Measurements from ENCODE around the gene BPIFB1. TPM values are rescaled to one million over a fixed set of nuclear protein-coding genes. Genes with fewer than 3 reads are reported as not detected.

BPIFB1 gene
- total and polyA plus RNA-seq, 2 of the 13 experiments (the other 11 are each of a cell fraction or from before 2014, with no cell fraction given) = 0.82 to 4.4 TPM

DNA sequence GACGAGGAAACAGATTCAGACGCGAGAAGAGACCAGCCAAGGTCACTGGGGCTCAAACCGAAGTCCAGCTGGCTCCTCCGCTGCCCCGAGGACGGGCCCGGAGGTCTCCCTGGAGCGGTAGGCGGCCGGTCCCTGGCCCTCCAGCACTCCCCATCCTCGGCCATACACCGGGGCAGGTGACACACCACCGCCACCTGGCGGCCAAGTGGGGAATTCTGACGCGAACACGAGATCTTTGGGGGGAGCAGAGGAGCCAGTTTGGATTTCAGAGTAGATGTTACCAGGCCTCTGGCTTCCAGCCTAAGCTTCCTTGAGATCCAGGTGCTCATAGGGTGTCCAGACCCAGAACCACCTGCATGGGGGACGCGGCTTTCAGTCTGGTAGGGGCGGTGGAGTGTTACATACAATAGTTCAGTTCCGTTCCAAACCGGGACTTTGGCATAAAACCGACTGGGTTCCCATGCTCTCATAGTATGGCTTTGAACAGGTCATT is 16.1 kb downstream of the BPIFB1 start (continued):
- no peak for TF ChIP-seq ZNF20 (CRISPR knock-in tag; IDR thresholded peaks at IDR 0.05)
- peak; percentile 73 for TF ChIP-seq YY1 (IDR thresholded peaks at IDR 0.05; ENCODE audit: insufficient read depth, insufficient replicate concordance, low read depth, low read length)
- TF ChIP-seq RAD21 (CRISPR knock-in tag; IDR thresholded peaks at IDR 0.05) = peak; percentile 94
- TF ChIP-seq HNRNPH1 (optimal IDR thresholded peaks at IDR 0.05; ENCODE audit: low read depth, low read length) = no peak
- TF ChIP-seq MTA3 (CRISPR knock-in tag; IDR thresholded peaks at IDR 0.05) = no peak
- no peak for TF ChIP-seq TGIF2 (CRISPR knock-in tag; IDR thresholded peaks at IDR 0.05)
- no peak for TF ChIP-seq HMG20A (CRISPR knock-in tag; IDR thresholded peaks at IDR 0.05; ENCODE audit: borderline replicate concordance)
- TF ChIP-seq UBTF (CRISPR knock-in tag; IDR thresholded peaks at IDR 0.05) = peak; percentile 71
- TF ChIP-seq, protein P1, sequence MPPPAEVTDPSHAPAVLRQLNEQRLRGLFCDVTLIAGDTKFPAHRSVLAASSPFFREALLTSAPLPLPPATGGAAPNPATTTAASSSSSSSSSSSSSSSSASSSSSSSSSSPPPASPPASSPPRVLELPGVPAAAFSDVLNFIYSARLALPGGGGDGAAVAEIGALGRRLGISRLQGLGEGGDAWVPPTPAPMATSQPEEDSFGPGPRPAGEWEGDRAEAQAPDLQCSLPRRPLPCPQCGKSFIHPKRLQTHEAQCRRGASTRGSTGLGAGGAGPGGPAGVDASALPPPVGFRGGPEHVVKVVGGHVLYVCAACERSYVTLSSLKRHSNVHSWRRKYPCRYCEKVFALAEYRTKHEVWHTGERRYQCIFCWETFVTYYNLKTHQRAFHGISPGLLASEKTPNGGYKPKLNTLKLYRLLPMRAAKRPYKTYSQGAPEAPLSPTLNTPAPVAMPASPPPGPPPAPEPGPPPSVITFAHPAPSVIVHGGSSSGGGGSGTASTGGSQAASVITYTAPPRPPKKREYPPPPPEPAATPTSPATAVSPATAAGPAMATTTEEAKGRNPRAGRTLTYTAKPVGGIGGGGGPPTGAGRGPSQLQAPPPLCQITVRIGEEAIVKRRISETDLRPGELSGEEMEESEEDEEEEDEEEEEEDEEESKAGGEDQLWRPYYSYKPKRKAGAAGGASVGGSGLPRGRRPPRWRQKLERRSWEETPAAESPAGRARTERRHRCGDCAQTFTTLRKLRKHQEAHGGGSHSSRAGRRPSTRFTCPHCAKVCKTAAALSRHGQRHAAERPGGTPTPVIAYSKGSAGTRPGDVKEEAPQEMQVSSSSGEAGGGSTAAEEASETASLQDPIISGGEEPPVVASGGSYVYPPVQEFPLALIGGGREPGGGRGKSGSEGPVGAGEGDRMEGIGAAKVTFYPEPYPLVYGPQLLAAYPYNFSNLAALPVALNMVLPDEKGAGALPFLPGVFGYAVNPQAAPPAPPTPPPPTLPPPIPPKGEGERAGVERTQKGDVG (CRISPR knock-in tag; IDR thresholded peaks at IDR 0.05; ENCODE audit: borderline replicate concordance) = 0 out of 2 replicates have a peak, but pooled peaks have one; percentile 18
- TF ChIP-seq ZNF691 (CRISPR knock-in tag; IDR thresholded peaks at IDR 0.05; ENCODE audit: borderline replicate concordance, low read depth) = peak; percentile 66; the same call in 1 of the 2 replicates
- TF ChIP-seq, protein P2, sequence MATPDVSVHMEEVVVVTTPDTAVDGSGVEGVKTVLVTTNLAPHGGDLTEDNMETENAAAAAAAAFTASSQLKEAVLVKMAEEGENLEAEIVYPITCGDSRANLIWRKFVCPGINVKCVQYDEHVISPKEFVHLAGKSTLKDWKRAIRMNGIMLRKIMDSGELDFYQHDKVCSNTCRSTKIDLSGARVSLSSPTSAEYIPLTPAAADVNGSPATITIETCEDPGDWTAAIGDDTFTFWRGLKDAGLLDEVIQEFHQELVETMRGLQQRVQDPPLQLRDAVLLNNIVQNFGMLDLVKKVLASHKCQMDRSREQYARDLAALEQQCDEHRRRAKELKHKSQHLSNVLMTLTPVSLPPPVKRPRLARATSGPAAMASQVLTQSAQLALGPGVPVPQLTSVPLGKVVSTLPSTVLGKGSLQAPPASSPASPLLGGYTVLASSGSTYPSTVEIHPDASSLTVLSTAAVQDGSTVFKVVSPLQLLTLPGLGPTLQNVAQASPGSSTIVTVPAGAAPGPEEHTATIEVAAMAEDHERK (CRISPR knock-in tag; IDR thresholded peaks at IDR 0.05; ENCODE audit: low read depth) = no peak
- 0 out of 2 replicates have a peak, but pooled peaks have one; percentile 16 for TF ChIP-seq SIX4 (CRISPR knock-in tag; IDR thresholded peaks at IDR 0.05)
- TF ChIP-seq SIX1 (CRISPR knock-in tag; IDR thresholded peaks at IDR 0.05; ENCODE audit: borderline replicate concordance) = no peak
- TF ChIP-seq ELF3 (CRISPR knock-in tag; IDR thresholded peaks at IDR 0.05) = 0 out of 2 replicates have a peak, but pooled peaks have one; percentile 23
- peak; percentile 59; the same call in 1 of the 2 replicates for TF ChIP-seq MTA1 (CRISPR knock-in tag; IDR thresholded peaks at IDR 0.05; ENCODE audit: borderline replicate concordance)
- peak; percentile 91 for TF ChIP-seq NRL (CRISPR knock-in tag; IDR thresholded peaks at IDR 0.05; ENCODE audit: borderline replicate concordance)
- no peak for TF ChIP-seq ZNF674 (CRISPR knock-in tag; IDR thresholded peaks at IDR 0.05; ENCODE audit: low read depth)
- TF ChIP-seq ZFP36L2 (CRISPR knock-in tag; IDR thresholded peaks at IDR 0.05) = no peak
- TF ChIP-seq, protein P3, sequence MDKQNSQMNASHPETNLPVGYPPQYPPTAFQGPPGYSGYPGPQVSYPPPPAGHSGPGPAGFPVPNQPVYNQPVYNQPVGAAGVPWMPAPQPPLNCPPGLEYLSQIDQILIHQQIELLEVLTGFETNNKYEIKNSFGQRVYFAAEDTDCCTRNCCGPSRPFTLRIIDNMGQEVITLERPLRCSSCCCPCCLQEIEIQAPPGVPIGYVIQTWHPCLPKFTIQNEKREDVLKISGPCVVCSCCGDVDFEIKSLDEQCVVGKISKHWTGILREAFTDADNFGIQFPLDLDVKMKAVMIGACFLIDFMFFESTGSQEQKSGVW (CRISPR knock-in tag; IDR thresholded peaks at IDR 0.05; ENCODE audit: borderline replicate concordance) = no peak
- TF ChIP-seq ZNF441 (CRISPR knock-in tag; IDR thresholded peaks at IDR 0.05; ENCODE audit: borderline replicate concordance) = no peak

Measured in HepG2 (cell line).